Measurements from ENCODE around the gene SLC13A2. TPM values are rescaled to one million over a fixed set of nuclear protein-coding genes. Genes with fewer than 3 reads are reported as not detected.

SLC13A2 gene
- total RNA-seq, 6 experiments from 2014 or later = 0.09 to 0.49 (median 0.24) TPM

GRCh38 chr17:28478712-28479615, 5.5 kb downstream of the SLC13A2 start:
- peak in 1 of 3 donors; percentile 8 for DNase-seq
- Histone ChIP-seq H3K27me3 (no peaks in the 10 kb centered on the region), H3K9me3 (no peaks in the 10 kb centered on the region), H3K27ac (no peak overlapping the region), H3K4me1 (no peaks in the 10 kb centered on the region), H3K36me3 (no peaks in the 10 kb centered on the region), H3K4me3 (no peak overlapping the region)
- 80% methylated on average over 1 of the region's 3 CpGs for whole genome bisulfite sequencing (ENCODE audit: insufficient coverage, low coverage, low lambda C conversion rate, missing lambda C conversion rate)
- no peak for TF ChIP-seq CTCF (IDR thresholded peaks at IDR 0.05)
- intact Hi-C loops (cut with DNase I) = no loop called here
- no peak for ATAC-seq

- TF ChIP-seq CTCF (IDR thresholded peaks at IDR 0.05) (no peak), POLR2A (IDR thresholded peaks at IDR 0.05) (no peak)
- no peaks in the 10 kb centered on the region for H3K4me1 ChIP-seq
- ATAC-seq = no peak
- H3K27ac ChIP-seq = no peak overlapping the region
- H3K27me3 ChIP-seq = no peaks in the 10 kb centered on the region
- H3K9me3 ChIP-seq = no peaks in the 10 kb centered on the region
- H3K4me3 ChIP-seq = no peak overlapping the region
- H3K36me3 ChIP-seq = no peaks in the 10 kb centered on the region
- 88% methylated on average over 5 of the region's 5 CpGs for WGBS (ENCODE audit: insufficient coverage, low coverage, low lambda C conversion rate, missing lambda C conversion rate)
- DNase-seq = no peak
- intact Hi-C loops (cut with DNase I) = no loop called here
These were observed 6.8 kb downstream of the SLC13A2 start for GRCh38 chr17:28480278-28480677.

- no peaks in the 10 kb centered on the region for H3K36me3 ChIP-seq
- ATAC-seq = no peak
- H3K4me1 ChIP-seq = no peaks in the 10 kb centered on the region
- intact Hi-C loops (cut with DNase I) = no loop called here
- DNase-seq = no peak
- no peak for TF ChIP-seq POLR2A (IDR thresholded peaks at IDR 0.05)
- H3K27me3 ChIP-seq = no peaks in the 10 kb centered on the region
- H3K27ac ChIP-seq = no peak overlapping the region
- H3K4me3 ChIP-seq = no peak overlapping the region
- no peaks in the 10 kb centered on the region for H3K9me3 ChIP-seq
- WGBS (ENCODE audit: insufficient coverage, low coverage, low lambda C conversion rate, missing lambda C conversion rate) = 68% methylated on average over 9 of the region's 10 CpGs
These were observed 7.5 kb downstream of the SLC13A2 start for GRCh38 chr17:28480799-28481571.

- no peaks in the 10 kb centered on the region for H3K27me3 ChIP-seq
- no peaks in the 10 kb centered on the region for H3K9me3 ChIP-seq
- DNase-seq = no peak
- TF ChIP-seq POLR2A (IDR thresholded peaks at IDR 0.05) (no peak), CTCF (IDR thresholded peaks at IDR 0.05) (no peak)
- intact Hi-C loops (cut with DNase I) = no loop called here
- WGBS (ENCODE audit: insufficient coverage, low coverage, low lambda C conversion rate, missing lambda C conversion rate) = 68% methylated on average over 7 of the region's 10 CpGs
- no peaks in the 10 kb centered on the region for H3K36me3 ChIP-seq
- peak in 1 of 4 donors; percentile 27 for ATAC-seq
- peaks cover 0 to under 1% (median 0%) of the 10 kb centered on the region in 4 donors for H3K4me1 ChIP-seq
- H3K27ac ChIP-seq = no peak overlapping the region
- no peak overlapping the region for H3K4me3 ChIP-seq
These were observed 9.2 kb downstream of the SLC13A2 start for GRCh38 chr17:28482551-28483199.

Measured in right lobe of liver (tissue), 6 donors.